ENCODE results near the gene SCYGR5.
"Not testable (repeated sequence)": the region's sequence is repeated elsewhere in the genome, so short reads cannot be mapped to it uniquely, and the experiment has no call there.

Gene SCYGR5

GRCh38 chr2:227666631-227667170 is at the start of gene SCYGR5:
SCYGR5 (plus strand) TSS chr2:227666804; CDS start chr2:227666804, 0 bp downstream.
- DNase-seq (ENCODE audit: low read depth) = not testable (repeated sequence)

- DNase-seq (ENCODE audit: low read depth) = no peak
Measured at GRCh38 chr2:227617316-227618230, 49.0 kb upstream of the SCYGR5 start, which contains the start of gene SCYGR4. SCYGR4 (plus strand) TSS chr2:227617498; CDS start chr2:227617498, 0 bp downstream.

GRCh38 chr2:227623226-227623625 is 43.4 kb upstream of the SCYGR5 start:
- no peak for DNase-seq (ENCODE audit: low read depth)

GRCh38 chr2:227625420-227625819 is 41.2 kb upstream of the SCYGR5 start:
- no peak for DNase-seq (ENCODE audit: low read depth)

GRCh38 chr2:227626580-227627151 is 39.9 kb upstream of the SCYGR5 start:
- no peak for DNase-seq (ENCODE audit: low read depth)

- no peak for DNase-seq (ENCODE audit: low read depth)
Measured at GRCh38 chr2:227627769-227628168, 38.8 kb upstream of the SCYGR5 start.

- DNase-seq (ENCODE audit: low read depth) = no peak
Measured at GRCh38 chr2:227629435-227629834, 37.2 kb upstream of the SCYGR5 start.

- DNase-seq (ENCODE audit: low read depth) = no peak
Measured at GRCh38 chr2:227630322-227630721, 36.3 kb upstream of the SCYGR5 start.

- DNase-seq (ENCODE audit: low read depth) = no peak
Measured at GRCh38 chr2:227632827-227633226, 33.8 kb upstream of the SCYGR5 start.

- no peak for DNase-seq (ENCODE audit: low read depth)
Measured at GRCh38 chr2:227634201-227634600, 32.4 kb upstream of the SCYGR5 start.

GRCh38 chr2:227642656-227643055 is 23.9 kb upstream of the SCYGR5 start:
- DNase-seq (ENCODE audit: low read depth) = no peak

GRCh38 chr2:227643990-227644551 is 22.5 kb upstream of the SCYGR5 start:
- DNase-seq (ENCODE audit: low read depth) = no peak

- no peak for DNase-seq (ENCODE audit: low read depth)
Measured at GRCh38 chr2:227653419-227653818, 13.2 kb upstream of the SCYGR5 start.

GRCh38 chr2:227654426-227654825 is 12.2 kb upstream of the SCYGR5 start:
- no peak for DNase-seq (ENCODE audit: low read depth)

GRCh38 chr2:227655454-227655853 is 11.2 kb upstream of the SCYGR5 start:
- DNase-seq (ENCODE audit: low read depth) = no peak

- DNase-seq (ENCODE audit: low read depth) = no peak
Measured at GRCh38 chr2:227657199-227657845, 9.3 kb upstream of the SCYGR5 start.

GRCh38 chr2:227661025-227661649 is 5.5 kb upstream of the SCYGR5 start:
- DNase-seq (ENCODE audit: low read depth) = no peak

- no peak for DNase-seq (ENCODE audit: low read depth)
Measured at GRCh38 chr2:227661827-227662226, 4.8 kb upstream of the SCYGR5 start.

- DNase-seq (ENCODE audit: low read depth) = no peak
Measured at GRCh38 chr2:227665189-227665940, 1.2 kb upstream of the SCYGR5 start.

GRCh38 chr2:227671170-227671905 is 4.7 kb downstream of the SCYGR5 start:
- DNase-seq (ENCODE audit: low read depth) = no peak
